MM.1S (cell line): ENCODE measurements around the gene SMKR1.

Source experiments
- DNase-seq: peaks from one replicate; pipeline ENCODE4 v3.0.0-alpha.2; 2015
- H2AFZ ChIP-seq: fragments of 300-600 bp; sonication (generic); 2 replicates; pipeline ENCODE4 v1.6.0; 2016; ENCODE audit warnings: antibody characterized with exemption, low read length
- H3F3A ChIP-seq: fragments of 300-600 bp; sonication (generic); 2 replicates; pipeline ENCODE4 v1.6.1; 2016; ENCODE audit warnings: mild to moderate bottlenecking, antibody characterized with exemption, low read length, moderate library complexity, mixed read lengths; ENCODE audit not compliant: insufficient read depth
- H3K27ac ChIP-seq: fragments of 300-600 bp; sonication (generic); 2 replicates; pipeline ENCODE4 v1.5.1; 2016; ENCODE audit warnings: mild to moderate bottlenecking, low read length
- H3K27me3 ChIP-seq: fragments of 300-600 bp; sonication (generic); replicated peaks from 2 replicates; pipeline ENCODE4 v1.6.0; 2016; ENCODE audit warnings: low read length; ENCODE audit not compliant: insufficient read depth
- H3K36me3 ChIP-seq: fragments of 300-600 bp; sonication (generic); replicated peaks from 2 replicates; pipeline ENCODE4 v1.6.1; 2016; ENCODE audit warnings: mild to moderate bottlenecking, low read length, mixed read lengths; ENCODE audit not compliant: insufficient read depth
- H3K4me1 ChIP-seq: fragments of 300-600 bp; sonication (generic); 2 replicates; pipeline ENCODE4 v1.6.1; 2016; ENCODE audit warnings: low read length, mixed read lengths
- H3K4me2 ChIP-seq: fragments of 300-600 bp; sonication (generic); 2 replicates; pipeline ENCODE4 v1.6.0; 2016; ENCODE audit warnings: low read depth, low read length
- H3K4me3 ChIP-seq: fragments of 300-600 bp; sonication (generic); 2 replicates; pipeline ENCODE4 v1.5.1; 2016; ENCODE audit warnings: low read length, mixed read lengths
- H3K79me2 ChIP-seq: fragments of 300-600 bp; sonication (generic); 2 replicates; pipeline ENCODE4 v1.6.1; 2016; ENCODE audit warnings: mixed run types, low read length, mixed read lengths
- H3K9ac ChIP-seq: fragments of 300-600 bp; sonication (generic); 2 replicates; pipeline ENCODE4 v1.6.1; 2016; ENCODE audit warnings: low read length, mixed read lengths
- H3K9me2 ChIP-seq: fragments of 300-600 bp; sonication (generic); replicated peaks from 2 replicates; pipeline ENCODE4 v1.6.1; 2016; ENCODE audit warnings: mild to moderate bottlenecking, low read length, mixed read lengths; ENCODE audit not compliant: insufficient read depth
- H3K9me3 ChIP-seq: fragments of 300-600 bp; sonication (generic); replicated peaks from 2 replicates; pipeline ENCODE4 v1.6.1; 2016; ENCODE audit warnings: mild to moderate bottlenecking, low read length, mixed read lengths; ENCODE audit not compliant: insufficient read depth
- H4K20me1 ChIP-seq: fragments of 300-600 bp; sonication (generic); 2 replicates; pipeline ENCODE4 v1.6.1; 2016; ENCODE audit warnings: mild to moderate bottlenecking, low read length, moderate library complexity, mixed read lengths; ENCODE audit not compliant: insufficient read depth
- EZH2 ChIP-seq: fragments of 300-600 bp; sonication (generic); optimal IDR thresholded peaks from 2 replicates; pipeline ENCODE3; 2017; ENCODE audit warnings: low read depth, mild to moderate bottlenecking, antibody characterized with exemption, low read length, mixed read lengths
- EZH2phosphoT487 ChIP-seq: fragments of 300-600 bp; sonication (generic); IDR thresholded peaks from 2 replicates; pipeline ENCODE4 v1.6.1; 2018; ENCODE audit warnings: antibody characterized with exemption, low read length
- TF ChIP-seq, protein P1 (sequence below): fragments of 300-600 bp; sonication (generic); IDR thresholded peaks from 2 replicates; pipeline ENCODE4 v1.5.1; 2016; ENCODE audit warnings: antibody characterized with exemption, low read length, mixed read lengths

The SMKR1 gene

DNA sequence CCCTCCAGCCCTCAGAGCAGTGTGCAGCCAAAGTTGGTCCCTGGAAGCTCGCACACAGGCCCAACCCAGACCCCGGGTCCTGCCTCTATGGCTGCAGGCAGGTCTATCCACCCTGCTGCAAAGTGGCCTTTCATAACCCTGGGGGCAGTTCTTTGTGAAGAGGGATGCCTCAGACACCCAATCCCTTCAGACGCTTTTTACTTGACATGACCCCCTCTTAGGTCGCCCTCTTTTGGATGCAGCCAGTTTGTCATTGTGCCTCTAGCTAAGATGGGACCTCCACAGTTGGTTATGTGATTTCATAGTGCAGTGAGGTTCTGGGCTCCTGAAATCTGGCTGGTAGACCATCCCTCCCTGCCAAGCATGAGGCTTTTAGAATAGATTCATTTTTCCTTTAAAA is 27.3 kb downstream of the SMKR1 start:
- no peak for DNase-seq
- TF ChIP-seq EZH2phosphoT487 (no peak), EZH2 (no peak)
- TF ChIP-seq, protein P1, sequence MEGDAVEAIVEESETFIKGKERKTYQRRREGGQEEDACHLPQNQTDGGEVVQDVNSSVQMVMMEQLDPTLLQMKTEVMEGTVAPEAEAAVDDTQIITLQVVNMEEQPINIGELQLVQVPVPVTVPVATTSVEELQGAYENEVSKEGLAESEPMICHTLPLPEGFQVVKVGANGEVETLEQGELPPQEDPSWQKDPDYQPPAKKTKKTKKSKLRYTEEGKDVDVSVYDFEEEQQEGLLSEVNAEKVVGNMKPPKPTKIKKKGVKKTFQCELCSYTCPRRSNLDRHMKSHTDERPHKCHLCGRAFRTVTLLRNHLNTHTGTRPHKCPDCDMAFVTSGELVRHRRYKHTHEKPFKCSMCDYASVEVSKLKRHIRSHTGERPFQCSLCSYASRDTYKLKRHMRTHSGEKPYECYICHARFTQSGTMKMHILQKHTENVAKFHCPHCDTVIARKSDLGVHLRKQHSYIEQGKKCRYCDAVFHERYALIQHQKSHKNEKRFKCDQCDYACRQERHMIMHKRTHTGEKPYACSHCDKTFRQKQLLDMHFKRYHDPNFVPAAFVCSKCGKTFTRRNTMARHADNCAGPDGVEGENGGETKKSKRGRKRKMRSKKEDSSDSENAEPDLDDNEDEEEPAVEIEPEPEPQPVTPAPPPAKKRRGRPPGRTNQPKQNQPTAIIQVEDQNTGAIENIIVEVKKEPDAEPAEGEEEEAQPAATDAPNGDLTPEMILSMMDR = no peak

DNA sequence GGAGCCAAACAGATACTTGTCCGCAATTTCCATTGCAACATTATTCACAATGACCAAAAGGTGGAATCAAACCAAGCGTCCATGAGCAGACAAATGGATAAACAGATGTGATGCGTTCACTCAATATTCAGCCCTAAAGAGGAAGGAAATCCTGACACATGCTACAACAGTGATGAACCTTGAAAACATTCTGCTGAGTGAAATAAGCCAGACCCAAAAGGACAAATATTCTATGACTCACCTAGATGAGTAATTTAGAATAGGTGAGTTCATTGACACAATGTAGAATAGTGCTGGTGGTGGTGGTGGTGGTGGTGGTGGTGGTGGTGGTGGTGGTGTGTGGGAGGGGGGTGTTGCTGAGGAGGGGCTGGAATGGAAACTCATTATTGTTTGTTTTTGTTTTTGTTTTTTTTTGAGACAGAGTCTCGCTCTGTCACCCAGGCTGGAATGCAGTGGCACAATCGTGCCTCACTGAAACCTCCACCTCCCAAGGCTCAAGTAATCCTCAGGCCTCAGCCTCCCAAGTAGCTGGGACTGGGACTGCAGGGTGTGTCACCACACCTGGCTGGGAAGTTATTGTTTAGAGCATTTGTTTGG is 28.6 kb downstream of the SMKR1 start:
- H3K27ac ChIP-seq = no peak overlapping the region
- DNase-seq = no peak

More for the DNA sequence above, 27.3 kb downstream of the SMKR1 start:
- no peaks in the 10 kb centered on the region for H3K9me3 ChIP-seq
- H3K36me3 ChIP-seq = no peaks in the 10 kb centered on the region
- H3K9me2 ChIP-seq = no peaks in the 10 kb centered on the region
- H3F3A ChIP-seq = no peaks in the 10 kb centered on the region
- H2AFZ ChIP-seq = no peak overlapping the region
- no peak overlapping the region for H3K4me2 ChIP-seq
- H3K4me1 ChIP-seq = no peaks in the 10 kb centered on the region
- H3K27ac ChIP-seq = no peak overlapping the region
- H3K9ac ChIP-seq = no peak overlapping the region
- H3K79me2 ChIP-seq = no peaks in the 10 kb centered on the region
- H4K20me1 ChIP-seq = no peaks in the 10 kb centered on the region
- H3K27me3 ChIP-seq = no peaks in the 10 kb centered on the region
- no peak overlapping the region for H3K4me3 ChIP-seq

DNA sequence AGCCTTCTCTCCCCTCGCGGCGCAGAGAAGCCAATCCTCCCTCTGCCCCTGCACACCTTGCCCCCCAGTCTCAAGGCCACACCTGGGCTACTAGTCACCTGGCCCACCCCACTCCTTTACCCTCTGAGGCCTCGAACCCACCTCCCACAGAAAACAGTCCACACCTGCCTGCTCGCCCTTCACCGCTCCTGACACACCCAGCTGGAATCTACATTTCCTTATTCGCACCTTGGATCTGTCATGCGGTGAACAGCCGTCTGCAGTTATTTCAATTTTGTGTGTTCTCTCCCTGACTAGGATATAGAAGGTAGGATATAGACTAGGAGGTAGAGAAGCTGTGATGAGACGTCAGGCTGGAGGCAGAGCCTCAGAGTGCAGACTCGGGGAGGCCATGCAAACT is 29.4 kb downstream of the SMKR1 start:
- H2AFZ ChIP-seq = no peak overlapping the region
- H3K27ac ChIP-seq = no peak overlapping the region
- H3K4me1 ChIP-seq = no peaks in the 10 kb centered on the region
- H3F3A ChIP-seq = no peaks in the 10 kb centered on the region
- H3K27me3 ChIP-seq = no peaks in the 10 kb centered on the region
- DNase-seq = no peak
- no peak overlapping the region for H3K4me2 ChIP-seq
- no peak overlapping the region for H3K4me3 ChIP-seq
- H3K9me3 ChIP-seq = no peaks in the 10 kb centered on the region
- TF ChIP-seq EZH2 (no peak), EZH2phosphoT487 (no peak)
- TF ChIP-seq, protein P1 = no peak
- H3K36me3 ChIP-seq = no peaks in the 10 kb centered on the region
- H3K9me2 ChIP-seq = no peaks in the 10 kb centered on the region
- H4K20me1 ChIP-seq = no peaks in the 10 kb centered on the region
- H3K79me2 ChIP-seq = no peaks in the 10 kb centered on the region
- no peak overlapping the region for H3K9ac ChIP-seq

More for the DNA sequence above, 28.6 kb downstream of the SMKR1 start:
- TF ChIP-seq, protein P1 = no peak
- TF ChIP-seq EZH2phosphoT487 (no peak), EZH2 (no peak)
- Histone ChIP-seq H3K27me3 (no peaks in the 10 kb centered on the region), H3K4me3 (no peak overlapping the region), H3K9ac (no peak overlapping the region), H3K9me2 (no peaks in the 10 kb centered on the region), H2AFZ (no peak overlapping the region), H3K79me2 (no peaks in the 10 kb centered on the region), H3K36me3 (no peaks in the 10 kb centered on the region), H3F3A (no peaks in the 10 kb centered on the region), H3K9me3 (no peaks in the 10 kb centered on the region), H3K4me2 (no peak overlapping the region), H4K20me1 (no peaks in the 10 kb centered on the region), H3K4me1 (no peaks in the 10 kb centered on the region)
